ENCODE results near the gene AMFR. TPM values are rescaled to one million over a fixed set of nuclear protein-coding genes. Genes with fewer than 3 reads are reported as not detected.

AMFR gene
- total RNA-seq, 1 experiment from 2014 or later: 89.4 TPM

DNA sequence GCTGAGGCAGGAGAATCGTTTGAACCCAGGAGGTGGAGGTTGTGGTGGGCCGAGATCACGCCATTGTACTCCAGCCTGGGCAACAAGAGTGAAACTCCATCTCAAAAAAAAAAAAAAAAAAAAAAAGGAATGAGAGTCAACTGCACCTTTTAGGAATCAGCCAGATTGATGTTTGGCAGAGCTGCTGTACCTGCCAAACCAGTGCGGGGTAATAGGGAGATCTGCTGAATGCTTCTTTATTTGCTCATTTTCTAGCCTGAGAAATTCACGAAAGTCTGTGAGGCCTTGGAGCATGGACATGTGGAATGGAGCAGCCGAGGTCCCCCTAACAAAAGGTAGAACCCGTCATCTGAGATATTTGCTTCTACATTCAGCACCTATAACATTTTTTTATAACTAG lies 44.4 kb upstream of the AMFR start:
- CTCF ChIA-PET: no interaction called here
- H3K27me3 ChIP-seq (ENCODE audit: insufficient read depth, low read depth): no peaks in the 10 kb centered on the region
- DNase-seq: peak in 1 of 2 experiments; percentile 50
- H3K4me1 ChIP-seq (replicated peaks; ENCODE audit: insufficient read depth): peaks cover 26% of the 10 kb centered on the region
- 0 out of 2 replicates have a peak, but pooled peaks cover 8% of the 10 kb centered on the region for H4K20me1 ChIP-seq (ENCODE audit: insufficient read depth)
- no TSS peak for BruUV-seq (replicated peaks)
- intact Hi-C loops (cut with micrococcal nuclease; ENCODE audit: unreplicated experiment): loop anchor here (1.0 kb wide), 1 partner anchor 51 kb away; the partner anchor contains the start of gene BBS2
- H3K9me2 ChIP-seq (ENCODE audit: insufficient read depth): no peaks in the 10 kb centered on the region
- H3K79me2 ChIP-seq (ENCODE audit: low read depth): no peaks in the 10 kb centered on the region
- H3K27ac ChIP-seq: peak overlapping the region; percentile 65
- peaks cover 45% of the 10 kb centered on the region for H3F3A ChIP-seq (ENCODE audit: insufficient read depth, low read depth)
- POLR2A ChIA-PET (ENCODE audit: unreplicated experiment): no interaction called here
- peaks cover 65% of the 10 kb centered on the region for H3K36me3 ChIP-seq (ENCODE audit: low read depth)
- peak overlapping the region; percentile 62 for H3K4me2 ChIP-seq
- H2AFZ ChIP-seq: no peak overlapping the region
- no peak overlapping the region for H3K4me3 ChIP-seq
- no peaks in the 10 kb centered on the region for H3K9me3 ChIP-seq (ENCODE audit: insufficient read depth, low read depth)
- TF ChIP-seq EZH2 (IDR thresholded peaks at IDR 0.05; ENCODE audit: low read depth): no peak
- no peak for TF ChIP-seq CTCF (conservative IDR thresholded peaks at IDR 0.05)

DNA sequence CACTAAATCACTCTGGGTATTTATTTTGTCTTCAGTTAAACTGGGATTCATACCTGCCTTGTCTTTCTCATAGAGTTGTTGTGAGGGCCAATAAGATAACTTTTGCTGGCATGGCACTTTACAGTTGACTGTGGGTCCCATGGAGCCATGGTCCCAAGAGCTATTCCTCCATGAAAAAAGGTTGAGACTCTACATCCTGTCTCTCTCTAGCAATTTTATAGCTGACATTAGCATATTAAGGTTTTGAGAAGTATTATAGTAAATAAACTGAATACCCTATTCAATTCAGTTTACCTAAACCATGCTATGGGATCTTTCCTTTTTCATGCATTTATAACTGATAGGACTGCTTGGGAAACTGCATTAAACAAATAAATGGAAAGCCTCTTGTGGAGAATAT lies 43.5 kb upstream of the AMFR start:
- no TSS peak for BruUV-seq (replicated peaks)
- H3K27me3 ChIP-seq (ENCODE audit: insufficient read depth, low read depth): no peaks in the 10 kb centered on the region
- ChIA-PET POLR2A (ENCODE audit: unreplicated experiment) (no interaction called here), CTCF (no interaction called here)
- intact Hi-C loops (cut with micrococcal nuclease; ENCODE audit: unreplicated experiment): no loop called here
- TF ChIP-seq CTCF (conservative IDR thresholded peaks at IDR 0.05) (no peak), EZH2 (IDR thresholded peaks at IDR 0.05; ENCODE audit: low read depth) (no peak)
- H3K79me2 ChIP-seq (ENCODE audit: low read depth): no peaks in the 10 kb centered on the region
- peaks cover 26% of the 10 kb centered on the region for H3K4me1 ChIP-seq (replicated peaks; ENCODE audit: insufficient read depth)
- no peak overlapping the region for H3K27ac ChIP-seq
- H3K9me2 ChIP-seq (ENCODE audit: insufficient read depth): no peaks in the 10 kb centered on the region
- H3F3A ChIP-seq (ENCODE audit: insufficient read depth, low read depth): peaks cover 45% of the 10 kb centered on the region
- H3K4me3 ChIP-seq: no peak overlapping the region
- 0 out of 2 replicates have a peak, but pooled peaks cover 8% of the 10 kb centered on the region for H4K20me1 ChIP-seq (ENCODE audit: insufficient read depth)
- H2AFZ ChIP-seq: no peak overlapping the region
- DNase-seq: no peak
- peaks cover 61% of the 10 kb centered on the region for H3K36me3 ChIP-seq (ENCODE audit: low read depth)
- H3K9me3 ChIP-seq (ENCODE audit: insufficient read depth, low read depth): no peaks in the 10 kb centered on the region
- H3K4me2 ChIP-seq: no peak overlapping the region

- CTCF ChIA-PET: no interaction called here
- Histone ChIP-seq H4K20me1 (ENCODE audit: insufficient read depth) (no peaks in the 10 kb centered on the region), H3K79me2 (ENCODE audit: low read depth) (no peaks in the 10 kb centered on the region), H3K4me2 (no peak overlapping the region), H3K9me2 (ENCODE audit: insufficient read depth) (no peaks in the 10 kb centered on the region), H3K27me3 (ENCODE audit: insufficient read depth, low read depth) (no peaks in the 10 kb centered on the region), H3K4me3 (no peak overlapping the region), H3K9me3 (ENCODE audit: insufficient read depth, low read depth) (no peaks in the 10 kb centered on the region), H2AFZ (no peak overlapping the region), H3K4me1 (replicated peaks; ENCODE audit: insufficient read depth) (peaks cover 26% of the 10 kb centered on the region), H3F3A (ENCODE audit: insufficient read depth, low read depth) (peaks cover 43% of the 10 kb centered on the region), H3K36me3 (ENCODE audit: low read depth) (peaks cover 49% of the 10 kb centered on the region), H3K27ac (no peak overlapping the region)
- intact Hi-C loops (cut with micrococcal nuclease; ENCODE audit: unreplicated experiment): no loop called here
- no peak for TF ChIP-seq EZH2 (IDR thresholded peaks at IDR 0.05; ENCODE audit: low read depth)
- TF ChIP-seq CTCF (conservative IDR thresholded peaks at IDR 0.05): no peak
- no peak for DNase-seq
- POLR2A ChIA-PET (ENCODE audit: unreplicated experiment): no interaction called here
- no TSS peak for BruUV-seq (replicated peaks)
Observed at GRCh38 chr16:56466344-56466743, 41.0 kb upstream of the AMFR start.
